ENCODE data around the gene CCDC57. TPM values are rescaled to one million over a fixed set of nuclear protein-coding genes. Genes with fewer than 3 reads are reported as not detected.

CCDC57 gene
- total and polyA plus RNA-seq, 2 of the 8 experiments (the other 6 are each of a cell fraction or from before 2014, with no cell fraction given), result 8.4 to 12.9 TPM

DNA sequence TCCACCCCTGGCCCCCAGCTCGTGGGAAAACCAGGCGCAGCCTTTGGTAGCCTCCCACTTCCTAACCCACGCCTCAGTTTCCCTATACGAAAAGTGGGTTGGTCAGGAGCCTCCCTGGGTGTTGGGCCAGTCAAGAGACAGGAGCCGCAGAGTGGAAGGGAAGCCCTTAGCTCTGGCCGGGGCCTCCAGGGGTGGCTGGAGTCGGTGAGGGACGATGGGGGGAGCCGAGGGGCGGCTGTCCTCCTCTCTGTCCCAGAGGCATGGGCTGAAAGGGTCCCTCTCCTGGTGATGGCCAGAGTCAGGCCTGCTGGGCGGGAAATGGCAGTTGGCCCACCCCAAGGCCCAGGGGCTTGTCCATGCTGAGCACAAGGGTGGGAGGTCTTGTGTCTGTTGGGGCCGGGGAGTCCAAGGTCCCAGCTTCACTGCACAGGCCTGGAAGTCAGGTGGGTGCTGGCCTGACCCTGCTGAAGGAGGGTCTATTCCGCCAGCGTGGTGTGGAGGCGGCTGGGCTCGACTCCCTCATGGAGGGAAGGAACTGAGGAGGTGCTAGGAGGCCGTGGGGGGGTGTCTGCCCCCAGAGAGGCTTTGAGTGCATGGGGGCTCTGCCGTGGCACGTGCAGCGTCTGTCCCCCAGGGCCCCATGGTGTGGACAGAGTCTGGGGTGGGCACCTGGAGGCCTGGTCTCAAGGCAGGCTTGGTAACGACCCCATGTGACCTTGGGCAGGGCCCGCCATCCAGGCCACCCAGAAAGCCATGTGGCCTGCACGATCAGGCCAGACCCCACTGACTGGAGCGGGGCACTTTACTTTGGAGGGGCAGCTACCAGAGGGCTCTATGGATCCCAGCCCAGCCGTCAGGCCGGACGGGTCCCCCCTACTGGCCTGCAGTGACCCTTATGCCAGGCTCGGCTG, 17.3 kb upstream of the CCDC57 start:
- TF ChIP-seq GTF2F1 (IDR thresholded peaks at IDR 0.05; ENCODE audit: borderline replicate concordance, low read depth, low read length), result no peak
- peak; percentile 11 for TF ChIP-seq EZH2 (IDR thresholded peaks at IDR 0.05; ENCODE audit: low read depth, low read length, severe bottlenecking)
- peak overlapping the region; percentile 92 for H4K8ac ChIP-seq (ENCODE audit: extremely low read depth, insufficient read depth, low read length)
- H4K5ac ChIP-seq (ENCODE audit: insufficient read length, low read depth, low read length), result no peak overlapping the region
- no peaks in the 10 kb centered on the region for H3K79me2 ChIP-seq (ENCODE audit: control insufficient read depth in 1 of 2, insufficient read depth in 2 of 2, low read length in 2 of 2)
- no peak overlapping the region for H3K56ac ChIP-seq (replicated peaks; ENCODE audit: insufficient read length, low read depth, low read length)
- no peak overlapping the region; a peak in 1 of 7 replicates for H3K9ac ChIP-seq (replicated peaks in 1 of 4; ENCODE audit: extremely low read depth in 1 of 4, low read depth in 3 of 4, low read length in 3 of 4)
- H3K4me2 ChIP-seq (ENCODE audit: insufficient read depth in 1 of 2, low read depth in 2 of 2, low read length in 2 of 2), result peak overlapping the region; percentile 65 to 67
- H3K18ac ChIP-seq (ENCODE audit: extremely low read depth, low read length), result no peak overlapping the region
- H3K9me3 ChIP-seq (ENCODE audit: insufficient read depth in 2 of 2, low read depth in 1 of 2, low read length in 1 of 2), result no peaks in the 10 kb centered on the region; a peak in 1 of 4 replicates
- ChIA-PET POLR2A (ENCODE audit: partially characterized antibody) (interaction anchor here (0.6 to 2.2 kb wide), 6 partner anchors 8 to 195 kb away, joined by 3 to 11 read pairs (median 5); partner anchors contain the start of gene CCDC57), CTCF (ENCODE audit: partially characterized antibody) (interaction anchor here (0.5 to 2.5 kb wide), 9 partner anchors 10 to 365 kb away, joined by 3 to 12 read pairs (median 3); no protein-coding TSS in a partner anchor)
- H3K27ac ChIP-seq (ENCODE audit: low read depth, low read length), result no peak overlapping the region
- H2AK5ac ChIP-seq (ENCODE audit: low read depth, low read length), result peak overlapping the region; percentile 53; the same call in 1 of the 2 replicates
- FAIRE-seq, result no peak
- no peak for DNase-seq (ENCODE audit: low read depth in 1 of 2, low spot score in 2 of 2)
- H2BK5ac ChIP-seq (ENCODE audit: low read depth, low read length), result no peak overlapping the region
- H3K4me3 ChIP-seq (ENCODE audit: extremely low read depth in 1 of 4, insufficient read depth in 2 of 4, low read depth in 3 of 4, low read length in 4 of 4), result peak overlapping the region in 2 of 4 experiments; percentile 40 to 62; a peak in 4 of 8 replicates
- H4K91ac ChIP-seq (replicated peaks; ENCODE audit: insufficient read length, low read length), result no peak overlapping the region
- H2BK20ac ChIP-seq (ENCODE audit: low read length), result no peak overlapping the region
- WGBS, 2 experiments (ENCODE audit: extremely low coverage in 1 of 2, insufficient coverage in 1 of 2, insufficient read length in 1 of 2, insufficient replicate concordance in 2 of 2, low coverage in 1 of 2, low lambda C conversion rate in 2 of 2, missing lambda C conversion rate in 1 of 2), result 80% methylated on average over 28 of the region's 28 CpGs; no CpG with 5 or more reads in 1 of the 2 experiments
- H3K23ac ChIP-seq (ENCODE audit: insufficient read length), result no peak overlapping the region
- no peaks in the 10 kb centered on the region; the same call in 1 of the 2 replicates for H3K79me1 ChIP-seq (ENCODE audit: low read depth, low read length)
- H3K4ac ChIP-seq (replicated peaks; ENCODE audit: insufficient read length, low read depth, low read length), result no peak overlapping the region
- H2BK12ac ChIP-seq (ENCODE audit: low read depth, low read length), result no peak overlapping the region
- peaks cover 11% of the 10 kb centered on the region; the same call in 1 of the 2 replicates for H3K23me2 ChIP-seq (ENCODE audit: low read depth, low read length)
- H4K20me1 ChIP-seq (replicated peaks in 1 of 2; ENCODE audit: control insufficient read depth in 1 of 2, insufficient read depth in 2 of 2, low read length in 2 of 2), result peaks cover 9 to 15% of the 10 kb centered on the region in 2 experiments
- H2AFZ ChIP-seq (ENCODE audit: low read length), result no peak overlapping the region
- no peak overlapping the region for H3K14ac ChIP-seq (ENCODE audit: insufficient read length)
- peaks cover 28 to 68% (median 57%) of the 10 kb centered on the region in 4 experiments for H3K27me3 ChIP-seq (replicated peaks in 1 of 4; ENCODE audit: control insufficient read depth in 3 of 4, extremely low read depth in 1 of 4, insufficient read depth in 3 of 4, low read length in 3 of 4)
- H3K36me3 ChIP-seq (ENCODE audit: control insufficient read depth in 2 of 4, insufficient read depth in 4 of 4, low read length in 3 of 4), result no peaks in the 10 kb centered on the region; a peak in 1 of 8 replicates
- no peak overlapping the region for H2BK15ac ChIP-seq (ENCODE audit: low read length)
- H3K4me1 ChIP-seq (replicated peaks in 1 of 4; ENCODE audit: control insufficient read depth in 3 of 4, insufficient read depth in 4 of 4, low read length in 3 of 4), result peaks cover 0 to 18% (median 4%) of the 10 kb centered on the region in 4 experiments; a peak in 5 of 7 replicates
- H2BK120ac ChIP-seq (replicated peaks; ENCODE audit: low read depth, low read length), result no peak overlapping the region
